DND-41 (cell line): ENCODE data around the gene MC3R.

Experiments
- ATAC-seq: fragments of 200-7000 bp; cut with Tn5 transposase; 3 replicates; pipeline ENCODE4 v1.9.1; 2021; ENCODE audit warnings: low read depth; ENCODE audit not compliant: insufficient read depth
- DNase-seq: peaks from one replicate; pipeline ENCODE4 v3.0.0-alpha.2; 2020
- H2AFZ ChIP-seq: 2 replicates; pipeline ENCODE4 v1.6.0; 2012; ENCODE audit warnings: low read depth, low read length
- H3K27ac ChIP-seq: 2 replicates; pipeline ENCODE4 v1.5.1; 2012; ENCODE audit warnings: low read length, inconsistent platforms
- H3K27me3 ChIP-seq: fragments of 200-600 bp; sonication (generic); 2 replicates; pipeline ENCODE4 v1.6.0; 2012; ENCODE audit warnings: low read length, mild to moderate bottlenecking, inconsistent platforms; ENCODE audit not compliant: insufficient read depth, poor library complexity
- H3K36me3 ChIP-seq: 2 replicates; pipeline ENCODE4 v1.5.1; 2012; ENCODE audit warnings: low read length, inconsistent platforms; ENCODE audit not compliant: insufficient read depth
- H3K4me1 ChIP-seq: 2 replicates; pipeline ENCODE4 v1.5.1; 2012; ENCODE audit warnings: mild to moderate bottlenecking, low read length; ENCODE audit not compliant: insufficient read depth
- H3K4me2 ChIP-seq: 2 replicates; pipeline ENCODE4 v1.6.0; 2012; ENCODE audit warnings: mild to moderate bottlenecking, moderate library complexity, low read length, inconsistent platforms; ENCODE audit not compliant: insufficient read depth
- H3K4me3 ChIP-seq, 2 experiments: fragments of 200-600 bp in 1 of 2; shearing (Covaris generic) in 1 of 2; 2 replicates each; pipeline ENCODE4 v1.5.1; 2012 to 2016; ENCODE audit warnings: inconsistent platforms in 2 of 2, low read length in 2 of 2, mild to moderate bottlenecking in 2 of 2, low read depth in 1 of 2, moderate library complexity in 1 of 2
- H3K79me2 ChIP-seq: 2 replicates; pipeline ENCODE4 v1.6.0; 2012; ENCODE audit warnings: low read length, inconsistent platforms; ENCODE audit not compliant: insufficient read depth
- H3K9ac ChIP-seq: 2 replicates; pipeline ENCODE4 v1.6.0; 2012; ENCODE audit warnings: low read depth, mild to moderate bottlenecking, inconsistent platforms, low read length, moderate library complexity
- H3K9me3 ChIP-seq: 2 replicates; pipeline ENCODE4 v1.5.1; 2012; ENCODE audit warnings: low read length, moderate library complexity, mild to moderate bottlenecking, inconsistent platforms; ENCODE audit not compliant: insufficient read depth, severe bottlenecking
- H4K20me1 ChIP-seq: 2 replicates; pipeline ENCODE4 v1.6.0; 2012; ENCODE audit warnings: low read length; ENCODE audit not compliant: insufficient read depth
- EZH2 ChIP-seq: IDR thresholded peaks from 3 replicates; pipeline ENCODE4 v1.6.1; 2012; ENCODE audit warnings: borderline replicate concordance, low read depth, mild to moderate bottlenecking, moderate library complexity, low read length, inconsistent platforms; ENCODE audit not compliant: severe bottlenecking
- TF ChIP-seq, protein P1 (sequence below): IDR thresholded peaks from 2 replicates; pipeline ENCODE4 v1.5.1; 2012; ENCODE audit warnings: borderline replicate concordance, low read length, moderate library complexity, mild to moderate bottlenecking; ENCODE audit not compliant: poor library complexity, severe bottlenecking; ENCODE audit errors: extremely low read depth

MC3R gene

GRCh38 chr20:56247954-56248782 lies at the start of gene MC3R:
MC3R (plus strand) TSS chr20:56248732; CDS start chr20:56248844, 112 bp downstream.
- H3K36me3 ChIP-seq = no peaks in the 10 kb centered on the region
- no peaks in the 10 kb centered on the region for H4K20me1 ChIP-seq
- no peak within 1 kb of the TSS for H3K27ac ChIP-seq
- no peak within 1 kb of the TSS for H3K9ac ChIP-seq
- peak; percentile 80; the same call in 2 of the 3 replicates for ATAC-seq
- TF ChIP-seq, protein P1, sequence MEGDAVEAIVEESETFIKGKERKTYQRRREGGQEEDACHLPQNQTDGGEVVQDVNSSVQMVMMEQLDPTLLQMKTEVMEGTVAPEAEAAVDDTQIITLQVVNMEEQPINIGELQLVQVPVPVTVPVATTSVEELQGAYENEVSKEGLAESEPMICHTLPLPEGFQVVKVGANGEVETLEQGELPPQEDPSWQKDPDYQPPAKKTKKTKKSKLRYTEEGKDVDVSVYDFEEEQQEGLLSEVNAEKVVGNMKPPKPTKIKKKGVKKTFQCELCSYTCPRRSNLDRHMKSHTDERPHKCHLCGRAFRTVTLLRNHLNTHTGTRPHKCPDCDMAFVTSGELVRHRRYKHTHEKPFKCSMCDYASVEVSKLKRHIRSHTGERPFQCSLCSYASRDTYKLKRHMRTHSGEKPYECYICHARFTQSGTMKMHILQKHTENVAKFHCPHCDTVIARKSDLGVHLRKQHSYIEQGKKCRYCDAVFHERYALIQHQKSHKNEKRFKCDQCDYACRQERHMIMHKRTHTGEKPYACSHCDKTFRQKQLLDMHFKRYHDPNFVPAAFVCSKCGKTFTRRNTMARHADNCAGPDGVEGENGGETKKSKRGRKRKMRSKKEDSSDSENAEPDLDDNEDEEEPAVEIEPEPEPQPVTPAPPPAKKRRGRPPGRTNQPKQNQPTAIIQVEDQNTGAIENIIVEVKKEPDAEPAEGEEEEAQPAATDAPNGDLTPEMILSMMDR = peak; percentile 93
- no peak for TF ChIP-seq EZH2
- H3K4me2 ChIP-seq = no peak within 1 kb of the TSS
- peak; percentile 57 for DNase-seq
- H3K27me3 ChIP-seq = no peaks in the 10 kb centered on the region
- H2AFZ ChIP-seq = no peak within 1 kb of the TSS
- H3K4me1 ChIP-seq = no peaks in the 10 kb centered on the region
- no peaks in the 10 kb centered on the region for H3K9me3 ChIP-seq
- no peak within 1 kb of the TSS for H3K4me3 ChIP-seq
- no peaks in the 10 kb centered on the region for H3K79me2 ChIP-seq

GRCh38 chr20:56200456-56200855 lies 48.1 kb upstream of the MC3R start:
- ATAC-seq (no peak), DNase-seq (peak; percentile 4)
- H2AFZ ChIP-seq = no peak overlapping the region
- no peak overlapping the region for H3K27ac ChIP-seq
- no peaks in the 10 kb centered on the region for H3K79me2 ChIP-seq
- no peaks in the 10 kb centered on the region for H3K4me1 ChIP-seq
- H3K36me3 ChIP-seq = no peaks in the 10 kb centered on the region
- H3K9ac ChIP-seq = no peak overlapping the region
- TF ChIP-seq, protein P1 = peak; percentile 67
- TF ChIP-seq EZH2 = no peak
- no peak overlapping the region for H3K4me3 ChIP-seq
- H3K9me3 ChIP-seq = peaks cover 15% of the 10 kb centered on the region
- no peak overlapping the region for H3K4me2 ChIP-seq
- H3K27me3 ChIP-seq = peaks cover 5% of the 10 kb centered on the region
- H4K20me1 ChIP-seq = no peaks in the 10 kb centered on the region

GRCh38 chr20:56202493-56203077 lies 45.9 kb upstream of the MC3R start:
- ATAC-seq (no peak), DNase-seq (no peak)
- H3K4me1 ChIP-seq = no peaks in the 10 kb centered on the region
- H3K36me3 ChIP-seq = no peaks in the 10 kb centered on the region
- no peak overlapping the region for H3K4me2 ChIP-seq
- H3K9ac ChIP-seq = no peak overlapping the region
- H3K79me2 ChIP-seq = no peaks in the 10 kb centered on the region
- peaks cover 15% of the 10 kb centered on the region for H3K9me3 ChIP-seq
- H3K4me3 ChIP-seq = no peak overlapping the region
- no peak overlapping the region for H3K27ac ChIP-seq
- H4K20me1 ChIP-seq = no peaks in the 10 kb centered on the region
- peaks cover 5% of the 10 kb centered on the region for H3K27me3 ChIP-seq
- no peak overlapping the region for H2AFZ ChIP-seq
- no peak for TF ChIP-seq EZH2
- TF ChIP-seq, protein P1 = peak; percentile 54
